Fibroblast of the conjunctiva (primary cell): ENCODE measurements around the gene NT5C.
A peak's percentile ranks its signal among the peaks of the same experiment; 100 is the strongest.

ENCODE experiments used
- DNase-seq: peaks from one replicate; pipeline ENCODE4 v3.0.0-alpha.2; 2010; ENCODE audit warnings: low read depth

Gene NT5C

GRCh38 chr17:75116737-75117136 is 14.8 kb downstream of the NT5C start:
- DNase-seq: no peak

DNA sequence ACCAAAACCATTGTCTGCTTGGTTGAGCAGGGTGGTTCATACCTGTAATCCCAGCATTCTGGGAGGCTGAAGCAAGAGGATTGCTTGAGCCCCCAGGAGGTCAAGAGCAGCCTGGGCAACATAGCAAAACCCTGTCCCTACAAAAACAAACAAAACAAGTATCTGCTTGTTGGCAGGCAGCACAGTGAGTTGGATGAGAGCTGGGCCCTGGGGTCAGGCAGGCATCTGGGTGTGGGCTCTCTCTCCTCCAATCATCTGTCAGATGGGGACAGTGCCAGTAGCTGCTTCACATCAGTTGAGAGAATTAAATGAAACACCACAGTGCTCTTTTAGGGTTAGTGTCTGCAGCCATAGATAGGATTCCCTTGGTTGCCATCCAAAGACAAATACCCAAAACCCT is 16.0 kb downstream of the NT5C start:
- DNase-seq: no peak

DNA sequence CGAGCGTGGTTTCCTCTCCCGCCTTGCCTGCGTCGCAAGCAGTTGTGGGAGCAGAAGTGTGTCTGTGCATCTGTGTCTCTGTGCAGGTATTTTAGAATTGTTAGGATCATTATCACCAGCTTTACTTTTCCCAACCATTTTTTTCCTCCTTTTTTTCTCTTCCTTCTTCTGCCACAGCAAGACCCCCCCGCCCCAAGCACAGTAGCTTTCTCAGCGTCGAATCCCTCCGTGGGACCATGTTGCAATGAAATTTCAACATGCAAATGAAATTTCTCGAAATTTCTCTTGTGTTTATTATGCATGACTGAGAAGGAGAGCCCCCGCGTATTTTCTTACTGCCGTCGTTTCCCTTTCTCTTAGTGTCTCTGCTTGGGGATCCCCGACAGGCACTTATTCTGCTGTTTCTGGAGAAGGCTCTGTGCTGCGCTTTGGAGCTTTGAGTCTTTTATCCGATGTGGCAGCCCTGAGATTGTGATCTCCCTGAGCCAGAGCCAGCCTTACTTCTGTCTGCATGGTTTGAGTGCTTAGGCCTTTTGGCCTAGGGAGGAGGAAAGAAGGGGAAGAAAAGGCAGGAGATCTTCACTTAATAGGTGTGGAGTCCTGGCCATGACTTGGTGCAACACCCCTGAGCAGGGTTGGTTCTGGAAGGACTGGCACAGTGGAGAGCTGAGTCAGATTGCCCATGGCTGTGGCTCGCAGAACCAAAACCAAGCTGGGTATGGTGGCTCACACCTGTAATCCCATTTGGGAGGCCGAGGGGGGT is 16.8 kb downstream of the NT5C start:
- DNase-seq: no peak

GRCh38 chr17:75113798-75114551 is 17.6 kb downstream of the NT5C start:
- peak; percentile 86 for DNase-seq

- no peak for DNase-seq
These were observed 19.7 kb downstream of the NT5C start for GRCh38 chr17:75111777-75112335.

DNA sequence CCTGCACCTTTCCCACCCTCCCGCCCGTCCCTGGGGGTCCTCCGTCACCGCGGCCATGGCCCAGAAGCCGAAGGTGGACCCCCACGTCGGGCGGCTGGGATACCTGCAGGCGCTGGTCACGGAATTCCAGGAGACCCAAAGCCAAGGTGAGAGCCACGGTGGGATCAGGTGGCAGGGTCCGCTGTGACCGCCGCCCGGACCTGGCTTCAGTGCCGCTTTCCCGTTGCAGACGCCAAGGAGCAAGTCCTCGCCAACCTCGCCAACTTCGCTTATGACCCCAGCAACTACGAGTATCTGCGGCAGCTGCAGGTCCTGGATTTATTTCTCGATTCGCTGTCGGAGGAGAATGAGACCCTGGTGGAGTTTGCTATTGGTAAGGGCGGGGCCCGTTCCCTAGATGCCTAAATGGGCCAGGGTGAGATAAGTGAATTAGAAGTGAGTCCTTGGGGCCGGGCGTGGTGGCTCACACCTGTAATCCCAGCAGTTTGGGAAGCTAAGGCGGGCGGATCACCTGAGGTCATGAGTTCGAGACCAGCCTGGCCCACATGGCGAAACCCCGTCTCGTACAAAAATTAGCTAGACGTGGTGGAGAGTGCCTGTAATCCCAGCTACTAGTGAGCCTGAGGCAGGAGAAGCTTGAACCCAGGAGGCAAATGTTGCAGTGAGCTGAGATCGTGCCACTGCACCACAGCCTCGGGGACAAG is 21.2 kb downstream of the NT5C start:
- no peak for DNase-seq

- no peak for DNase-seq
These were observed 21.9 kb downstream of the NT5C start, which contains the start of gene ARMC7 for GRCh38 chr17:75109407-75110233. TSS of gene ARMC7 (plus strand) at chr17:75109969. CDS start at chr17:75110289, 320 bp downstream.

- no peak for DNase-seq
These were observed 22.5 kb downstream of the NT5C start for GRCh38 chr17:75109046-75109406.

GRCh38 chr17:75108193-75108592 is 23.3 kb downstream of the NT5C start:
- no peak for DNase-seq

GRCh38 chr17:75105126-75106080 is 26.1 kb downstream of the NT5C start:
- DNase-seq: no peak

DNA sequence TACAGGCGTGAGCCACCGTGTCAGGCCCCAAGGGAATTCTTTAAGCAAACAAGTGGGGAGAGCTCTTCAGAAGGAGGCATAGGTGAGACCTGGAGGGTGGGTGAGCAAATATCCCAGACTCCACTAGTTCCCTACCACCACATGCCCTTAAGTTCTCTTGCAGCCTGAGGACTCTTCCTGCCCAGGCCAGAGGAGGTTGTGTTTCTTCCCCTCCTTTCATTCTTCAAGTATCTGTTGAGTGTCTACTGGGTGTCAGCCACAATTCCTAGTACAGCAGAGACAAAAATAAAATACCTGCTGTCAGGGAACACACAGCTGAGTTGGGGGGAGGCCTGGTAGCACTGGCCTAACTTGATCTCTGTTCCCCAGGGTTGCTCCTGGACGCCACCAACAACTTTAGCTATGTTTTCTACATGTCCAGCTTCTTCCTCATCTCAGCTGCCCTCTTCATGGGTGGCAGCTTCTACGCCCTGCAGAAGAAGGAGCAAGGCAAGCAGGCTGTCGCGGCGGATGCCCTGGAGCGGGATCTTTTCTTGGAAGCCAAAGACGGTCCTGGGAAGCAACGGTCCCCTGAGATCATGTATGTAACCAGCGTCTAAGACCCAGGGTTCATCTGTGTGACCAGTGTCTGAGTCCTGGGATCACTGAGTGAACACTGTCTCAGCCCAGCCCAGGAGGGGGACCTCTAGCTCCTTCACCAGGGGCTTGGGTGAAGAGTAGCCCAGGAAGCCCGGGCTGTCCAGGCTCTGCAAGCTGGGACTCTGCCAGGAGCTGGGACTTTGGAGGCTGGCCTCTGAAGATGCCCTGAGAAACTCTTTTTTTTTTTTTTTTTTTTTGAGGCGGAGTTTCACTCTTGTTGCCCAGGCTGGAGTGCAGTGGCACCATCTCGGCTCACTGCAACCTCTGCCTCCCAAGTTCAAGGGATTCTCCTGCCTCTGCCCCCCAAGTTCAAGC is 27.7 kb downstream of the NT5C start:
- no peak for DNase-seq

DNA sequence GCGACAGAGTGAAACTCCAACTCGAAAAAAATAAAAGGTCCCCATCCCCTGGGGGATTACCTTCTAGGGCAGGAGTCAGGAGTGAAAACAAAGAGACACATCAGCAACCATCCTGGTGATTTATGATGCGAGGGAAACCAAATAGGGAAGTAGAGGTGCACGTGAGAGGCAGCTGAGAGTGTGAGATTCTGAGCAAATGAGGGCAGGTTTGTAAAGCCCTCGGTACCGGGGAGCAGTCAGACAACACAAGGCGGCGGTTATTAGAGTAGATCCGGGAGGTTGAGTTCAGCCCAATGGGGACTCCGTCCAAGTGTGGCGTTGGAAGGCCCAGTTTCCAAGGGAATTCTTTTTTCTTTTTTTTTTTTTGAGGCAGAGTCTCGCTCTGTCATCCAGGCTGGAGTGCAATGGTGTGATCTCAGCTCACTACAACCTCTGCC is 29.1 kb downstream of the NT5C start:
- no peak for DNase-seq

DNA sequence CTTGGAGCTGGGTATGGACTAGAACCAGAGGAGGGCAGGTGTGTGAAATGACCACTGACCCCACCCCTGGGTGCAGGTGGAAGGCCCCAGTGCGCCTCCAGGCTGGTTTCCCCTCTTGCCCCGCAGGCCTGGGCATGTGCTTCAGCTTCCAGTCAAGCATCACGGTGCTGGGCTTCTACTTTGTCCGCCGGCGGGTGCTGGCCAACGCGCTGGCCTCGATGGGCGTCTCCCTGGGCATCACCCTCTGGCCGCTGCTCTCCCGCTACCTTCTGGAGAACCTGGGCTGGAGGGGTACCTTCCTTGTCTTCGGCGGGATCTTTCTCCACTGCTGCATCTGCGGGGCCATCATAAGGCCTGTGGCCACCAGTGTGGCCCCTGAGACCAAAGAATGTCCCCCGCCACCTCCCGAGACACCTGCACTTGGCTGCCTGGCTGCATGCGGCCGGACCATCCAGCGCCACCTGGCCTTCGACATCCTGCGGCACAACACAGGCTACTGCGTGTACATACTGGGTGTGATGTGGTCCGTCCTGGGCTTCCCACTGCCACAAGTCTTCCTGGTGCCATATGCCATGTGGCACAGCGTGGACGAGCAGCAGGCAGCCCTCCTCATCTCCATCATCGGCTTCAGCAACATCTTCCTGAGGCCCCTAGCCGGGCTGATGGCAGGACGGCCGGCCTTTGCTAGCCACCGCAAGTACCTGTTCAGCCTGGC is 31.5 kb downstream of the NT5C start:
- DNase-seq: no peak

- DNase-seq: no peak
These were observed 32.7 kb downstream of the NT5C start for GRCh38 chr17:75098861-75099260.

GRCh38 chr17:75097865-75098264 is 33.7 kb downstream of the NT5C start:
- no peak for DNase-seq

- DNase-seq: no peak
These were observed 35.4 kb downstream of the NT5C start for GRCh38 chr17:75096082-75096625.

GRCh38 chr17:75094871-75095399 is 36.6 kb downstream of the NT5C start:
- no peak for DNase-seq

GRCh38 chr17:75093548-75094158 is 37.9 kb downstream of the NT5C start:
- no peak for DNase-seq
